CD4-positive, alpha-beta T cell (primary cell): Measurements from ENCODE around the gene SPTBN1. TPM values are rescaled to one million over a fixed set of nuclear protein-coding genes. Genes with fewer than 3 reads are reported as not detected.

Experiments used
- ATAC-seq: fragments of 200-7000 bp; cut with Tn5 transposase; one replicate; pipeline ENCODE4 v1.10.0; 2022; ENCODE audit warnings: mild to moderate bottlenecking; ENCODE audit not compliant: poor library complexity
- CTCF ChIA-PET: fragments of 350-600 bp; sonication (Branson Sonifier 250); formaldehyde crosslinking; loops from one replicate; lab custom pipeline; 2021; ENCODE audit warnings: antibody characterized with exemption, inconsistent platforms; lab: Charles Lee
- POLR2A ChIA-PET: fragments of 350-600 bp; sonication (Branson Sonifier 250); formaldehyde crosslinking; loops from one replicate; lab custom pipeline; 2021; ENCODE audit warnings: antibody characterized with exemption, inconsistent platforms; lab: Charles Lee
- DNase-seq, 14 experiments: peaks; one replicate each; pipeline ENCODE4 v3.0.0-alpha.2; 2013 to 2020; ENCODE audit warnings: mixed read lengths in 2 of 14
- H3K27ac ChIP-seq, 2 donors: one replicate each; pipeline versions ENCODE4 v1.5.1 to v1.7.0; 2013; ENCODE audit warnings: low read length in 2 of 2, low read depth in 1 of 2, mild to moderate bottlenecking in 1 of 2
- H3K27me3 ChIP-seq, 2 experiments: 1 replicate in 1 of 2; 2 replicates in 1 of 2; pipeline versions ENCODE4 v1.6.1 to v1.7.0; 2013; ENCODE audit warnings: low read length in 2 of 2, control low read depth in 1 of 2, mild to moderate bottlenecking in 1 of 2, moderate library complexity in 1 of 2; ENCODE audit not compliant: insufficient read depth in 2 of 2, control insufficient read depth in 1 of 2
- H3K36me3 ChIP-seq: one replicate; pipeline ENCODE4 v1.6.1; 2013; ENCODE audit warnings: low read length, control low read depth; ENCODE audit not compliant: insufficient read depth
- H3K4me1 ChIP-seq: one replicate; pipeline ENCODE4 v1.6.1; 2013; ENCODE audit warnings: low read length, control low read depth; ENCODE audit not compliant: insufficient read depth
- H3K4me3 ChIP-seq: one replicate; pipeline ENCODE4 v1.5.1; 2013; ENCODE audit warnings: mild to moderate bottlenecking, low read length, moderate library complexity
- H3K9me3 ChIP-seq, 2 experiments: 1 replicate in 1 of 2; 2 replicates in 1 of 2; pipeline versions ENCODE4 v1.6.1 to v1.7.0; 2013; ENCODE audit warnings: low read length in 2 of 2, mild to moderate bottlenecking in 2 of 2, control low read depth in 1 of 2, moderate library complexity in 1 of 2; ENCODE audit not compliant: control insufficient read depth in 1 of 2, insufficient read depth in 1 of 2
- H3K27ac Mint-ChIP-seq: one replicate; pipeline ENCODE4 v1.8.0; 2020; ENCODE audit warnings: mixed read lengths
- H3K27me3 Mint-ChIP-seq: one replicate; pipeline ENCODE4 v1.8.0; 2021; ENCODE audit warnings: mixed read lengths
- H3K36me3 Mint-ChIP-seq: one replicate; pipeline ENCODE4 v1.8.0; 2021; ENCODE audit warnings: low read depth, mixed read lengths
- H3K4me1 Mint-ChIP-seq: one replicate; pipeline ENCODE4 v1.8.0; 2021; ENCODE audit warnings: low read depth, mixed read lengths
- H3K4me3 Mint-ChIP-seq: one replicate; pipeline ENCODE4 v1.8.0; 2020; ENCODE audit warnings: mild to moderate bottlenecking, mixed read lengths
- H3K9me3 Mint-ChIP-seq: one replicate; pipeline ENCODE4 v1.8.0; 2020; ENCODE audit warnings: mixed read lengths
- CTCF ChIP-seq: fragments of 200-600 bp; IDR thresholded peaks from one replicate; pipeline ENCODE4 v1.8.0; 2022; ENCODE audit warnings: antibody characterized with exemption, mild to moderate bottlenecking
- intact Hi-C, 2 experiments: fragments of 100-400 bp; cut with DNase I in 1 of 2; cut with micrococcal nuclease in 1 of 2; formaldehyde crosslinking; loops; one replicate each; pipeline versions ENCODE4 v1.15.1 to v1.9.0; 2023 to 2025; cut with DNase I, micrococcal nuclease
- total RNA-seq, 174 experiments: library from RNA in 2 of 174; stranded (reverse) in 2 of 174; gene quantifications; one replicate each; pipeline ENCODE4 v1.2.3 and lab custom pipeline; 2021 to 2026

SPTBN1 gene
- total RNA-seq, 2 experiments from 2014 or later = 156 to 166 TPM

DNA sequence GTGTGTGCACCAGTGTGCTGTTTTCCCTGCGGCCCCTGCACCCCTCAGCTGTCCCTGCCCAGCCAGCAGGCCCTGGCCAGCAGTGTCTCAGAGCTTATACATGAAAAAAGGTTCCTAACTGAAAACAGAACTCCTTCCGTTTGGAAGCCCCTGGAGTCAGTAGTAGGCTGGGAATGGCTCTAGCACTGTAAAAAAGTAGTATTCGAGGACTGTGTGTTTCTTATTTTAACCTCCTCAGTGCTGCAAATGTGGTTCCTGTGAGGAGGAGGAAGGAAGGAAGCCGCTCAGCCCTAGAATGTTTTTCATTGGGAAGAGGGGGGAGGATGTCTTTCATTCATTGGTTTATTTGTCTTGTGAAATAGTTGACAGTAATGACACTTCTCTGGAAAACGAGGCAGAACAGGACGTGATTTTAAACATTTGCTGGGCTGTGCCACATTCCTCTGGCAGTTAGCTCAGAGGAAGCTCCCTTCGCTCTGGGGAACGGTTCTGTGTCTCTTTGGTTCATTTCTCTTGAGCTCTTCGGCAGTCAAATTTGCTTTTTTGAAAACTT is 103.5 kb downstream of the SPTBN1 start:
- Histone ChIP-seq H3K9me3 (no peaks in the 10 kb centered on the region), H3K4me1 (peaks cover 43% of the 10 kb centered on the region), H3K27ac (peak overlapping the region; percentile 75 to 89), H3K4me3 (peak overlapping the region; percentile 72), H3K36me3 (peaks cover 4% of the 10 kb centered on the region), H3K27me3 (no peaks in the 10 kb centered on the region)
- Mint-ChIP-seq H3K4me3 (peak overlapping the region; percentile 98), H3K36me3 (peaks cover 51% of the 10 kb centered on the region), H3K4me1 (peaks cover 70% of the 10 kb centered on the region), H3K27ac (peak overlapping the region; percentile 95), H3K9me3 (no peaks in the 10 kb centered on the region), H3K27me3 (no peaks in the 10 kb centered on the region)
- ChIA-PET CTCF (interaction anchor here (0.6 to 3.5 kb wide), 10 partner anchors 12 to 61 kb away, joined by 3 to 30 read pairs (median 4); no protein-coding TSS in a partner anchor), POLR2A (interaction anchor here (1.2 to 7.4 kb wide), 17 partner anchors 9 to 145 kb away, joined by 3 to 158 read pairs (median 18); no protein-coding TSS in a partner anchor)
- intact Hi-C loops = loop anchor here (1.0 to 5.0 kb wide), 8 partner anchors 10 to 163 kb away; partner anchors contain the start of gene EML6 (in 1 of the 2)
- peak in 5 of 14 experiments; percentile 10 to 50 (median 43) for DNase-seq
- no peak for ATAC-seq
- no peak for TF ChIP-seq CTCF

DNA sequence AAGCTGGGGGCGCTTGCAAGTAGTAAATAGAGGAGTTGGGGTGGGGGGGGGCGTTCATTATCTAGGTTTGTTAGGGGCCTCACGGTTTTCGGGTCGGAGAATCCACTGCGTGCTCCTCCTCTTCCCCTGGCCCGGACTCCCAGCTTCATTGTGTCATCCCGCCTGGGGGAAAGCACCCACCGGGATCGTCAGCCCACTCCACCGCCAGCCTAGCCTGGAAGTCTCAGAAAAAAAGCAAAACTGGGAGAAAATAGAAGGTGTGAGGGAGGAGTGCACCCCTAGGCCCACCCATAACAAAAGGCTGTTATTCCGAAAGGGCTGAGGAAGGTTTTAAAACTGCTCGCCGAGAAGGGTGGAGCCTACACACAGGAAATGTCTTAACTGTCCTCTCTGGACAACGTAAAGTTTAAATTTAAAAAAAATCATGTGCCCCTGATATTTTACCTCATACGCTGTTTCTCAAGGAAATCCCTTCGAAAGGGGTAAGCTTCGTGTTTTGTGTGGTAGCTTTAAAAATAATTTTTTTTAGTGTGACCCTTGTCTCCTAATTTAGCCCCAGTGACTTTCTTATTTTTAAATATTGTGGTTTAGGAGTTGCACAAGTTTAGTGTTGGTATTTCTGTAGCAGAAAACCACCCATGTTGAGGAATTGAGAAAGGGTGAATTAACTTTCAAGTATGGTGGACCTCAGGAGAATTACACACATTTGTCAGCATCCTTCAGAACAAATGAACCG is 104.2 kb downstream of the SPTBN1 start:
- H3K9me3 ChIP-seq = no peaks in the 10 kb centered on the region
- peaks cover 4% of the 10 kb centered on the region for H3K36me3 ChIP-seq
- no peaks in the 10 kb centered on the region for H3K27me3 ChIP-seq
- intact Hi-C loops = loop anchor here in 1 of 2 experiments (1.0 kb wide), 2 partner anchors 9 to 36 kb away; no protein-coding TSS in a partner anchor
- peaks cover 70% of the 10 kb centered on the region for H3K4me1 Mint-ChIP-seq
- peak overlapping the region; percentile 95 for H3K27ac Mint-ChIP-seq
- ChIA-PET CTCF (interaction anchor here (0.6 to 3.5 kb wide), 5 partner anchors 11 to 56 kb away, joined by 3 to 30 read pairs (median 5); no protein-coding TSS in a partner anchor), POLR2A (interaction anchor here (1.2 to 7.4 kb wide), 14 partner anchors 8 to 144 kb away, joined by 3 to 158 read pairs (median 22); no protein-coding TSS in a partner anchor)
- H3K27me3 Mint-ChIP-seq = no peaks in the 10 kb centered on the region
- peak; percentile 14 for ATAC-seq
- TF ChIP-seq CTCF = no peak
- peaks cover 58% of the 10 kb centered on the region for H3K36me3 Mint-ChIP-seq
- peak in 8 of 14 experiments; percentile 14 to 79 (median 35) for DNase-seq
- peaks cover 45% of the 10 kb centered on the region for H3K4me1 ChIP-seq
- no peaks in the 10 kb centered on the region for H3K9me3 Mint-ChIP-seq
- H3K4me3 Mint-ChIP-seq = peak overlapping the region; percentile 98
- peak overlapping the region; percentile 75 to 89 for H3K27ac ChIP-seq
- H3K4me3 ChIP-seq = peak overlapping the region; percentile 72

- no peak for TF ChIP-seq CTCF
- Mint-ChIP-seq H3K27ac (peak overlapping the region; percentile 95), H3K9me3 (no peaks in the 10 kb centered on the region), H3K27me3 (no peaks in the 10 kb centered on the region), H3K4me1 (peaks cover 73% of the 10 kb centered on the region), H3K36me3 (peaks cover 63% of the 10 kb centered on the region), H3K4me3 (peak overlapping the region; percentile 98)
- ChIA-PET POLR2A (interaction anchor here (1.2 to 7.4 kb wide), 10 partner anchors 8 to 73 kb away, joined by 3 to 158 read pairs (median 30); no protein-coding TSS in a partner anchor), CTCF (interaction anchor here (1.4 to 3.3 kb wide), 2 partner anchors 10 to 36 kb away, joined by 5 to 30 read pairs; no protein-coding TSS in a partner anchor)
- Histone ChIP-seq H3K4me3 (peak overlapping the region; percentile 72), H3K9me3 (no peaks in the 10 kb centered on the region), H3K27ac (peak overlapping the region; percentile 75 to 89), H3K36me3 (peaks cover 4% of the 10 kb centered on the region), H3K4me1 (peaks cover 47% of the 10 kb centered on the region), H3K27me3 (no peaks in the 10 kb centered on the region)
- DNase-seq = no peak
- intact Hi-C loops = no loop called here
- no peak for ATAC-seq
Observed at GRCh38 chr2:54561010-54561409, 104.9 kb downstream of the SPTBN1 start.
